Endodermal cell (in vitro differentiated cells): ENCODE measurements around the gene PDE3A. TPM values are rescaled to one million over a fixed set of nuclear protein-coding genes. Genes with fewer than 3 reads are reported as not detected.

Experiments
- DNase-seq: peaks from one replicate; pipeline ENCODE4 v3.0.0-alpha.2; 2017
- H3K27ac ChIP-seq: 2 replicates; pipeline ENCODE4 v1.5.1; 2013; ENCODE audit warnings: mild to moderate bottlenecking, low read depth, low read length, moderate library complexity
- H3K27me3 ChIP-seq: 2 replicates; pipeline ENCODE4 v1.6.1; 2013; ENCODE audit warnings: mild to moderate bottlenecking, low read length, moderate library complexity; ENCODE audit not compliant: insufficient read depth, control insufficient read depth, poor library complexity, severe bottlenecking
- H3K36me3 ChIP-seq: 2 replicates; pipeline ENCODE4 v1.7.0; 2013; ENCODE audit warnings: mild to moderate bottlenecking, low read length, moderate library complexity; ENCODE audit not compliant: control insufficient read depth, insufficient read depth
- H3K4me1 ChIP-seq: one replicate; pipeline ENCODE4 v1.7.0; 2013; ENCODE audit warnings: low read length; ENCODE audit not compliant: control insufficient read depth, insufficient read depth
- H3K4me3 ChIP-seq: 2 replicates; pipeline ENCODE4 v1.5.1; 2013; ENCODE audit warnings: mild to moderate bottlenecking, low read length, moderate library complexity
- H3K9ac ChIP-seq: 2 replicates; pipeline ENCODE4 v1.6.1; 2013; ENCODE audit warnings: mild to moderate bottlenecking, low read length, moderate library complexity; ENCODE audit not compliant: poor library complexity, severe bottlenecking; ENCODE audit errors: extremely low read depth
- H3K9me3 ChIP-seq: 2 replicates; pipeline ENCODE4 v1.6.1; 2013; ENCODE audit warnings: mild to moderate bottlenecking, low read length, moderate library complexity; ENCODE audit not compliant: control insufficient read depth
- H3K27ac Mint-ChIP-seq: 2 replicates; pipeline ENCODE4 v1.8.0; 2020; ENCODE audit warnings: mixed read lengths
- H3K27me3 Mint-ChIP-seq: 2 replicates; pipeline ENCODE4 v1.8.0; 2021; ENCODE audit warnings: mild to moderate bottlenecking, mixed read lengths; ENCODE audit not compliant: insufficient read depth
- H3K36me3 Mint-ChIP-seq: 2 replicates; pipeline ENCODE4 v1.8.0; 2020; ENCODE audit warnings: low read depth, mixed read lengths
- H3K4me1 Mint-ChIP-seq: 2 replicates; pipeline ENCODE4 v1.8.0; 2020; ENCODE audit warnings: mixed read lengths
- H3K4me3 Mint-ChIP-seq: 2 replicates; pipeline ENCODE4 v1.8.0; 2020; ENCODE audit warnings: mild to moderate bottlenecking, moderate library complexity, mixed read lengths
- H3K9me3 Mint-ChIP-seq: 2 replicates; pipeline ENCODE4 v1.8.0; 2020; ENCODE audit warnings: mild to moderate bottlenecking, mixed read lengths
- CTCF ChIP-seq: fragments of 200-600 bp; sonication (generic); conservative IDR thresholded peaks from 2 replicates; pipeline ENCODE4 v1.5.0; 2021; ENCODE audit warnings: antibody characterized with exemption, mild to moderate bottlenecking
- WGBS, 2 experiments: methylation state at CpG; one replicate each; pipeline versions ENCODE4 v1.1.5 to v1.1.7; 2013; ENCODE audit warnings: missing lambda C conversion rate in 2 of 2, mixed read lengths in 1 of 2; ENCODE audit not compliant: insufficient coverage in 1 of 2, insufficient read length in 1 of 2; 5-methylcytosine and 5-hydroxymethylcytosine counted together
- total RNA-seq, 2 donors: library from RNA; stranded (reverse); fragmentation: NEBNext Ultra II Directional in 1 of 2; extraction: Animal tissue kit (Norgen Biotek cat#: 25700) in 1 of 2; gene quantifications; 2 replicates in 1 of 2; 3 replicates in 1 of 2; pipeline ENCODE4 v1.2.1, GENCODE V29; 2021

The PDE3A gene
- total RNA-seq, 2 donors from 2014 or later = 0.62 to 1.8 TPM

GRCh38 chr12:20653871-20654270 is 285.5 kb downstream of the PDE3A start:
- Mint-ChIP-seq H3K9me3 (no peaks in the 10 kb centered on the region), H3K4me3 (no peak overlapping the region), H3K27ac (no peak overlapping the region), H3K36me3 (no peaks in the 10 kb centered on the region), H3K4me1 (no peaks in the 10 kb centered on the region), H3K27me3 (no peaks in the 10 kb centered on the region)
- Histone ChIP-seq H3K27ac (no peak overlapping the region), H3K4me1 (no peaks in the 10 kb centered on the region), H3K9ac (no peak overlapping the region), H3K36me3 (no peaks in the 10 kb centered on the region), H3K4me3 (no peak overlapping the region), H3K27me3 (no peaks in the 10 kb centered on the region), H3K9me3 (no peaks in the 10 kb centered on the region)
- WGBS, 2 experiments = 97 to 100% methylated on average over 1 to 2 of the region's 2 CpGs
- no peak for TF ChIP-seq CTCF
- DNase-seq = no peak

GRCh38 chr12:20656600-20656999 is 288.3 kb downstream of the PDE3A start:
- Mint-ChIP-seq H3K27ac (no peak overlapping the region), H3K36me3 (peaks cover 10% of the 10 kb centered on the region), H3K4me3 (no peak overlapping the region), H3K9me3 (peaks cover 23% of the 10 kb centered on the region), H3K27me3 (no peaks in the 10 kb centered on the region), H3K4me1 (no peaks in the 10 kb centered on the region)
- Histone ChIP-seq H3K4me3 (no peak overlapping the region), H3K27ac (no peak overlapping the region), H3K9ac (no peak overlapping the region), H3K36me3 (no peaks in the 10 kb centered on the region), H3K27me3 (no peaks in the 10 kb centered on the region), H3K4me1 (no peaks in the 10 kb centered on the region), H3K9me3 (peaks cover 21% of the 10 kb centered on the region)
- DNase-seq = no peak
- no peak for TF ChIP-seq CTCF
- WGBS, 2 experiments = 68% methylated on average over 1 of the region's 1 CpG; no CpG with 5 or more reads in 1 of the 2 experiments

GRCh38 chr12:20657496-20657895 is 289.2 kb downstream of the PDE3A start:
- H3K27ac Mint-ChIP-seq = no peak overlapping the region
- no peaks in the 10 kb centered on the region for H3K27me3 ChIP-seq
- TF ChIP-seq CTCF = no peak
- H3K36me3 ChIP-seq = no peaks in the 10 kb centered on the region
- H3K4me3 Mint-ChIP-seq = no peak overlapping the region
- no peaks in the 10 kb centered on the region for H3K27me3 Mint-ChIP-seq
- H3K9me3 Mint-ChIP-seq = peaks cover 32% of the 10 kb centered on the region
- no peak for DNase-seq
- no peaks in the 10 kb centered on the region for H3K4me1 ChIP-seq
- H3K4me3 ChIP-seq = no peak overlapping the region
- no peak overlapping the region for H3K27ac ChIP-seq
- H3K4me1 Mint-ChIP-seq = no peaks in the 10 kb centered on the region
- H3K36me3 Mint-ChIP-seq = peaks cover 16% of the 10 kb centered on the region
- peaks cover 30% of the 10 kb centered on the region for H3K9me3 ChIP-seq
- H3K9ac ChIP-seq = no peak overlapping the region
- 90% methylated on average over 2 of the region's 2 CpGs; no CpG with 5 or more reads in 1 of the 2 experiments for WGBS, 2 experiments
